Heart left ventricle (tissue), 16 donors: ENCODE results near the gene OLA1. TPM values are rescaled to one million over a fixed set of nuclear protein-coding genes. Genes with fewer than 3 reads are reported as not detected.

Source experiments
- ATAC-seq, 4 donors: fragments of 200-7000 bp; cut with Tn5 transposase; one replicate each; pipeline ENCODE4 v1.9.1; 2020 to 2022; ENCODE audit warnings: moderate library complexity in 4 of 4, mild to moderate bottlenecking in 3 of 4, moderate number of reproducible peaks in 1 of 4
- DNase-seq, 5 donors: peaks; one replicate each; pipeline ENCODE4 v3.0.0-alpha.2; 2020
- H3K27ac ChIP-seq, 12 donors: fragments of 200-600 bp; sonication (generic) in 4 of 12; one replicate each; pipeline versions ENCODE4 v1.5.0 to v1.8.0; 2016 to 2022; ENCODE audit warnings: mild to moderate bottlenecking in 2 of 12
- H3K27me3 ChIP-seq, 9 donors: fragments of 200-600 bp; sonication (generic) in 2 of 9; one replicate each; pipeline versions ENCODE4 v1.5.1 to v1.8.0; 2016 to 2022; ENCODE audit warnings: mild to moderate bottlenecking in 3 of 9
- H3K36me3 ChIP-seq, 9 donors: fragments of 200-600 bp; sonication (generic) in 2 of 9; one replicate each; pipeline versions ENCODE4 v1.5.0 to v1.8.0; 2018 to 2022; ENCODE audit warnings: mild to moderate bottlenecking in 2 of 9
- H3K4me1 ChIP-seq, 12 donors: fragments of 200-600 bp; sonication (generic) in 4 of 12; one replicate each; pipeline versions ENCODE4 v1.5.0 to v1.8.0; 2016 to 2022; ENCODE audit warnings: mild to moderate bottlenecking in 3 of 12
- H3K4me3 ChIP-seq, 12 donors: fragments of 200-600 bp; sonication (generic) in 4 of 12; one replicate each; pipeline versions ENCODE4 v1.5.0 to v1.8.0; 2017 to 2022; ENCODE audit warnings: mild to moderate bottlenecking in 9 of 12, moderate library complexity in 4 of 12
- H3K9me3 ChIP-seq, 12 donors: fragments of 200-600 bp; sonication (generic) in 4 of 12; one replicate each; pipeline versions ENCODE4 v1.5.0 to v1.8.0; 2016 to 2022; ENCODE audit warnings: mild to moderate bottlenecking in 1 of 12
- CTCF ChIP-seq, 12 donors: fragments of 200-600 bp; sonication (generic) in 4 of 12; IDR thresholded peaks; one replicate each; pipeline versions ENCODE4 v1.5.0 to v1.8.0; 2018 to 2022; ENCODE audit warnings: antibody characterized with exemption in 12 of 12, mild to moderate bottlenecking in 5 of 12
- POLR2A ChIP-seq, 2 donors: fragments of 450-650 bp; IDR thresholded peaks; one replicate each; pipeline ENCODE4 v1.6.1; 2017; ENCODE audit warnings: antibody characterized with exemption in 2 of 2, mild to moderate bottlenecking in 2 of 2, moderate library complexity in 2 of 2
- WGBS, 4 donors: extraction: QIAGEN DNeasy Blood & Tissue Kit in 2 of 4; methylation state at CpG; one replicate each; pipeline versions ENCODE4 v1.1.5 to v1.1.7; 2013 to 2018; 5-methylcytosine and 5-hydroxymethylcytosine counted together
- intact Hi-C, 10 donors: fragments of 100-400 bp; cut with DNase I; formaldehyde crosslinking; loops; one replicate each; pipeline versions ENCODE4 v1.11.1 to v1.14.2; 2022
- polyA plus RNA-seq, 2 donors: library from polyadenylated mRNA; stranded (reverse); fragments of 200-250 nt; gene quantifications; one replicate each; pipeline ENCODE4 v1.2.3, GENCODE V29; 2013
- total RNA-seq, 9 donors: library from RNA; depleted of rRNA in 2 of 9; stranded (reverse); fragments of >200 nt in 2 of 9; fragmentation: NEBNext Ultra II Directional in 3 of 9; extraction: Animal tissue kit (Norgen Biotek cat#: 25700) in 3 of 9; gene quantifications; one replicate each; pipeline versions ENCODE4 v1.1.0 to v1.2.4, GENCODE V29; 2016 to 2023
- donor health status: ischemic (EF 13 %, LVEDD 7.1; RV severe dilation, severe dysfunction).
- donor health status: healthy with polysubstance abuse.
- donor health status: DM: no; HTN: yes; CAD: no.
- donor health status: DM: no; HTN: no; CAD: no.
- donor health status: ischemic (EF 25% LVEDD 6.9; RV normal size, moderate dysfunction).
- donor health status: ischemic (EF 25% LVEDD 5.7; RV mildly dilated, moderate dysfunction).
- donor health status: healthy.
- donor health status: DM: yes; HTN: yes; CAD: no.
- donor health status: ischemic (EF 35%, LVEDD 5.7; RV mildly dilated, moderate dysfunction).
- donor health status: nonischemic (EF 11% LVEDD 7.7; RV severe dilation, severe dysfunction).
- donor health status: DM: yes; HTN: yes; CAD: no.
- donor health status: PGD.
- donor health status: ischemic (EF 29% LVEDD 5.4; RV normal size, mild dysfunction).
- donor health status: nonischemic (EF 23%, LVEDD 6.1; RV moderate dilation, normal function).

The OLA1 gene
- total and polyA plus RNA-seq, 11 donors = 41.5 to 91.7 (median 72.5) TPM

GRCh38 chr2:174219321-174219720, 29.0 kb downstream of the OLA1 start:
- WGBS, 4 donors = 95 to 97% (median 97%) methylated on average over 4 of the region's 4 CpGs
- Histone ChIP-seq H3K27ac (no peak overlapping the region), H3K36me3 (peaks cover 0 to 25% (median 9%) of the 10 kb centered on the region in 9 donors), H3K4me1 (peaks cover 0 to 7% (median 0%) of the 10 kb centered on the region in 12 donors), H3K27me3 (no peaks in the 10 kb centered on the region), H3K4me3 (no peak overlapping the region), H3K9me3 (no peaks in the 10 kb centered on the region)
- TF ChIP-seq CTCF (IDR thresholded peaks at IDR 0.05) = no peak
- no peak for TF ChIP-seq POLR2A (IDR thresholded peaks at IDR 0.05)
- DNase-seq (no peak), ATAC-seq (no peak)
- intact Hi-C loops = no loop called here

- Histone ChIP-seq H3K36me3 (peaks cover 0 to 20% (median 5%) of the 10 kb centered on the region in 9 donors), H3K9me3 (no peaks in the 10 kb centered on the region), H3K4me3 (no peak overlapping the region), H3K27ac (no peak overlapping the region), H3K4me1 (peaks cover 0 to 7% (median 0%) of the 10 kb centered on the region in 12 donors), H3K27me3 (no peaks in the 10 kb centered on the region)
- intact Hi-C loops = no loop called here
- WGBS, 4 donors = 87 to 93% (median 92%) methylated on average over 7 of the region's 7 CpGs
- DNase-seq (no peak), ATAC-seq (no peak)
- TF ChIP-seq POLR2A (IDR thresholded peaks at IDR 0.05) (no peak), CTCF (IDR thresholded peaks at IDR 0.05) (no peak)
Measured at GRCh38 chr2:174218773-174219172, 29.6 kb downstream of the OLA1 start.

- no peak for ATAC-seq
- peaks cover 0 to 7% (median 0%) of the 10 kb centered on the region in 12 donors for H3K4me1 ChIP-seq
- H3K4me3 ChIP-seq = no peak overlapping the region
- intact Hi-C loops = no loop called here
- peaks cover 0 to 19% (median 5%) of the 10 kb centered on the region in 9 donors for H3K36me3 ChIP-seq
- no peak for DNase-seq
- H3K27ac ChIP-seq = no peak overlapping the region
- no peaks in the 10 kb centered on the region for H3K9me3 ChIP-seq
- no peaks in the 10 kb centered on the region for H3K27me3 ChIP-seq
- TF ChIP-seq POLR2A (IDR thresholded peaks at IDR 0.05) (no peak), CTCF (IDR thresholded peaks at IDR 0.05) (no peak)
- WGBS, 4 donors = 90 to 97% (median 91%) methylated on average over 1 of the region's 1 CpG
Measured at GRCh38 chr2:174217869-174218268, 30.5 kb downstream of the OLA1 start.

- Histone ChIP-seq H3K36me3 (no peaks in the 10 kb centered on the region), H3K27me3 (no peaks in the 10 kb centered on the region), H3K4me1 (peaks cover 0 to 7% (median 0%) of the 10 kb centered on the region in 12 donors), H3K9me3 (no peaks in the 10 kb centered on the region), H3K4me3 (no peak overlapping the region), H3K27ac (no peak overlapping the region)
- TF ChIP-seq CTCF (IDR thresholded peaks at IDR 0.05) (no peak), POLR2A (IDR thresholded peaks at IDR 0.05) (no peak)
- no peak for DNase-seq
- ATAC-seq = no peak
- intact Hi-C loops = no loop called here
Measured at GRCh38 chr2:174211954-174212353, 36.4 kb downstream of the OLA1 start.
